ENCODE results near the gene VWA8. TPM values are rescaled to one million over a fixed set of nuclear protein-coding genes. Genes with fewer than 3 reads are reported as not detected.

Gene VWA8
- total RNA-seq, 4 donors from 2014 or later = 12.0 to 34.0 (median 16.6) TPM

DNA sequence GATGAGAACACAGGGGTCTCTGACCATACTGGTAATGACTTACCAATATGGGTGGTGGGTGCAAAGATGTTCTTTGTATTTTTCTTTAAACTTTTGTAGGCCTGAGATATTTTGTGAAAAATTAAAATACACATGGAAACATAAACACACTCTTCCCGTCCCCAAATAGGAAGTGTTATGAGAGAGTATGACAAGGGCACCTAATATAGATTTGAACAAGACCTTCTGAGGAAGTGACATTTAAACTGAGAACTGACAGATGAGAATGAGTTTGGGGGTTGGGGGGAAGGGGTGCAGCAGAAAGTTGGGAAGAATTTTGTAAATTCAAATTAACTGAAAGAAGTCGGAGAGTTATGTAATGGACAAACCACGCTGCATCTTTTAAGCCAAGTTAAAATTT, 279.3 kb downstream of the VWA8 start:
- 92% methylated on average over 3 of the region's 3 CpGs for WGBS
- H3K4me3 ChIP-seq = no peak overlapping the region
- H3K4me1 ChIP-seq = no peaks in the 10 kb centered on the region
- no peak overlapping the region for H3K27ac ChIP-seq
- no peaks in the 10 kb centered on the region for H3K27me3 ChIP-seq
- peaks cover 24% of the 10 kb centered on the region for H3K36me3 ChIP-seq
- DNase-seq (ENCODE audit: low spot score in 2 of 2) = no peak
- no peaks in the 10 kb centered on the region for H3K9me3 ChIP-seq
- TF ChIP-seq POLR2A (IDR thresholded peaks at IDR 0.05) (no peak), EP300 (IDR thresholded peaks at IDR 0.05) (no peak), POLR2AphosphoS5 (IDR thresholded peaks at IDR 0.05) (no peak)
- TF ChIP-seq, protein P1, sequence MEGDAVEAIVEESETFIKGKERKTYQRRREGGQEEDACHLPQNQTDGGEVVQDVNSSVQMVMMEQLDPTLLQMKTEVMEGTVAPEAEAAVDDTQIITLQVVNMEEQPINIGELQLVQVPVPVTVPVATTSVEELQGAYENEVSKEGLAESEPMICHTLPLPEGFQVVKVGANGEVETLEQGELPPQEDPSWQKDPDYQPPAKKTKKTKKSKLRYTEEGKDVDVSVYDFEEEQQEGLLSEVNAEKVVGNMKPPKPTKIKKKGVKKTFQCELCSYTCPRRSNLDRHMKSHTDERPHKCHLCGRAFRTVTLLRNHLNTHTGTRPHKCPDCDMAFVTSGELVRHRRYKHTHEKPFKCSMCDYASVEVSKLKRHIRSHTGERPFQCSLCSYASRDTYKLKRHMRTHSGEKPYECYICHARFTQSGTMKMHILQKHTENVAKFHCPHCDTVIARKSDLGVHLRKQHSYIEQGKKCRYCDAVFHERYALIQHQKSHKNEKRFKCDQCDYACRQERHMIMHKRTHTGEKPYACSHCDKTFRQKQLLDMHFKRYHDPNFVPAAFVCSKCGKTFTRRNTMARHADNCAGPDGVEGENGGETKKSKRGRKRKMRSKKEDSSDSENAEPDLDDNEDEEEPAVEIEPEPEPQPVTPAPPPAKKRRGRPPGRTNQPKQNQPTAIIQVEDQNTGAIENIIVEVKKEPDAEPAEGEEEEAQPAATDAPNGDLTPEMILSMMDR (IDR thresholded peaks at IDR 0.05) = no peak

DNA sequence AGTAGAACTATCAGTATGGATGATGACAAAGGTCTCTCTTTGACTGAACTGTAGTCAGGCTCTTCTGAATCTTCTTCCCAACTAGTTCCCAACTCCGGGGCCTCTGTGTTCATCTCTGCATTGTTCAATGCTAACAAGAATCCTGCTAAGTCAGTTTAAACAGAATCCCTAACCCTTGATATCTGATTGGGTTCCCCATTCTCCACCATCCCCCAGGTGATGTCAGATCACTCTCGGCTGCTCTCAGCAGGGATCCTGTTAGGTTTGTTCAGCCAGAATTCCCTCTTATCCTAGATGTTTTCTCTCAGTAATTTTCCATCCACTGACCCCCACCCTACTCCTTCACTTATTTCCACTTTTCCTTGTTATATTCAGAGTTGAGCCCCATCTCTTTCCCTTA, 280.0 kb downstream of the VWA8 start:
- DNase-seq (ENCODE audit: low spot score in 2 of 2) = no peak
- H3K36me3 ChIP-seq = peaks cover 24% of the 10 kb centered on the region
- H3K27me3 ChIP-seq = no peaks in the 10 kb centered on the region
- no peak for TF ChIP-seq POLR2A (IDR thresholded peaks at IDR 0.05)
- TF ChIP-seq EP300 (IDR thresholded peaks at IDR 0.05) = no peak
- TF ChIP-seq, protein P1 (IDR thresholded peaks at IDR 0.05) = no peak
- no peak for TF ChIP-seq POLR2AphosphoS5 (IDR thresholded peaks at IDR 0.05)
- H3K9me3 ChIP-seq = no peaks in the 10 kb centered on the region
- H3K4me1 ChIP-seq = no peaks in the 10 kb centered on the region
- no peak overlapping the region for H3K4me3 ChIP-seq
- H3K27ac ChIP-seq = no peak overlapping the region
- 98% methylated on average over 2 of the region's 2 CpGs for WGBS

DNA sequence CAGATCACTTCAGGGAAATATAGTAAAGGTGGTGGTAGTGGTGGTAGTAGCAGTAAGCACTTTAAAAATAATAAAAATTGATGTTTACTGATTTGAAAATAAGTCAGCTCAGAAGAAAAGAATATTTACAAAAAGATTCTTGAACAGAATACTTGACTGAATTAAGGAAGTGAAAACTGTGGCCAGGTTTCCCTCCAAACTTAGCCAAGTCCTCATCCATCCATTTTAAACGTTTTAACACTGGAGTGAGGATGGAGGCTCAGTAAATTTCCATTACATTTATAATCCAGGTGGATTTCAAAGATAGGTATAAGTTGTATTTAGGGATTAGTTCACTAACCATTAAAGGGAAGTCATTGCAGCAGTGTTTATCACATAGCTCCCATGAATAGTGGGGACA, 282.1 kb downstream of the VWA8 start:
- 35% methylated on average over 1 of the region's 1 CpG for WGBS
- H3K4me3 ChIP-seq = no peak overlapping the region
- no peaks in the 10 kb centered on the region for H3K4me1 ChIP-seq
- H3K27ac ChIP-seq = no peak overlapping the region
- no peak for DNase-seq (ENCODE audit: low spot score in 2 of 2)
- no peaks in the 10 kb centered on the region for H3K9me3 ChIP-seq
- peaks cover 11% of the 10 kb centered on the region for H3K36me3 ChIP-seq
- TF ChIP-seq EP300 (IDR thresholded peaks at IDR 0.05) = no peak
- TF ChIP-seq POLR2A (IDR thresholded peaks at IDR 0.05) = no peak
- TF ChIP-seq POLR2AphosphoS5 (IDR thresholded peaks at IDR 0.05) = no peak
- TF ChIP-seq, protein P1 (IDR thresholded peaks at IDR 0.05) = no peak
- H3K27me3 ChIP-seq = no peaks in the 10 kb centered on the region

DNA sequence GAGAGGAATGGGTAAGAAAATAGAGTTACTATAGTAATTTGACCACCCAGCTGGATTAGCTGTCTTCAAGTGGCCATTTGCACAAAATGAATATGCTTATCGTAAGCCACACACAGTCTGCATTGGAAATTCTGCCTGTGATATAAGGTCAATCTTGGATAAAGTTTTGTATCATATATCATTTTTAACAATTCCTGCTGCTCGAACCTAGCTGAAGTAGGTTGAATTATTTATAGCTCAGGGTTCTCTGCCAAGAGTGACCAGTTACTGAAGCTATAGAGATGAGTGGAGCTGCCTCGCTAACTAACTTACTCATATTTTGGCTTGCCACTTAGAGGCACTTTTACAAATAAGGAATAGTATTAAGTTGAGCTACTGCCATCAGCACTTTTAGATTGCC, 282.7 kb downstream of the VWA8 start:
- no peak overlapping the region for H3K27ac ChIP-seq
- H3K36me3 ChIP-seq = peaks cover 5% of the 10 kb centered on the region
- no peak overlapping the region for H3K4me3 ChIP-seq
- H3K9me3 ChIP-seq = no peaks in the 10 kb centered on the region
- TF ChIP-seq POLR2AphosphoS5 (IDR thresholded peaks at IDR 0.05) (no peak), POLR2A (IDR thresholded peaks at IDR 0.05) (no peak), EP300 (IDR thresholded peaks at IDR 0.05) (no peak)
- TF ChIP-seq, protein P1 (IDR thresholded peaks at IDR 0.05) = no peak
- H3K27me3 ChIP-seq = no peaks in the 10 kb centered on the region
- H3K4me1 ChIP-seq = no peaks in the 10 kb centered on the region
- WGBS = 91% methylated on average over 3 of the region's 3 CpGs
- DNase-seq (ENCODE audit: low spot score in 2 of 2) = no peak

DNA sequence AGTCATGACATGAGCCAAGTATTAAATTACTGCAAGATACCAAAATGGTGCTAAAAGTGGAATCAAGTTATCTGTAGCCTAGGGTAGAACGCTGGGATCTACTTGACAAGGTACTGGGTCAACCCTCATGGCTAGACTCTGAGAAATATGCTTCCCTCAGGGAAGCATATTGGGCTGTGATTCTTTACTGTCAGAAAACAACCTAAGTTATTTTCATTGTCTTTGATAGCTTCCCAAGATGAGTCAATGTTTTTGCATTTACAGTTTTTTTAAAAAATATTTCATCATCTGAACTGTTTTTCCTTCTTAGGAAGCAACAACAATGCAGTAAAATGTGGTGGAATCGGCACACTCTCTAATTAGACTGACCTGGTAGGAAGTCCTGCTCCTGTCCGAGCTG, 285.6 kb downstream of the VWA8 start:
- H3K4me3 ChIP-seq = no peak overlapping the region
- DNase-seq (ENCODE audit: low spot score in 2 of 2) = no peak
- H3K27ac ChIP-seq = no peak overlapping the region
- no peak for TF ChIP-seq POLR2A (IDR thresholded peaks at IDR 0.05)
- TF ChIP-seq, protein P1 (IDR thresholded peaks at IDR 0.05) = no peak
- H3K9me3 ChIP-seq = no peaks in the 10 kb centered on the region
- WGBS = 54% methylated on average over 3 of the region's 3 CpGs
- H3K36me3 ChIP-seq = peaks cover 4% of the 10 kb centered on the region
- no peaks in the 10 kb centered on the region for H3K27me3 ChIP-seq
- no peaks in the 10 kb centered on the region for H3K4me1 ChIP-seq
